Mesenchymal stem cell (in vitro differentiated cells and primary cell): ENCODE measurements around the gene SVEP1.

Source experiments
- DNase-seq: peaks from one replicate; pipeline ENCODE4 v3.0.0-alpha.2; 2013
- H2AFZ ChIP-seq: one replicate; pipeline ENCODE4 v1.6.1; 2013; ENCODE audit warnings: low read depth, mild to moderate bottlenecking, control low read depth, inconsistent platforms, low read length, moderate library complexity
- H2AK5ac ChIP-seq: 2 replicates; pipeline ENCODE4 v1.6.1; 2013; ENCODE audit warnings: low read length, moderate library complexity, mild to moderate bottlenecking, inconsistent platforms; ENCODE audit not compliant: severe bottlenecking
- H2BK120ac ChIP-seq: one replicate; pipeline ENCODE4 v1.6.1; 2013; ENCODE audit warnings: low read depth, mild to moderate bottlenecking, inconsistent platforms, low read length, moderate library complexity
- H2BK12ac ChIP-seq, 2 experiments: one replicate each; pipeline ENCODE4 v1.6.1; 2013; ENCODE audit warnings: inconsistent platforms in 2 of 2, low read length in 2 of 2, mild to moderate bottlenecking in 2 of 2, moderate library complexity in 2 of 2, control low read depth in 1 of 2
- H2BK15ac ChIP-seq: one replicate; pipeline ENCODE4 v1.6.1; 2013; ENCODE audit warnings: mild to moderate bottlenecking, low read depth, inconsistent platforms; ENCODE audit not compliant: poor library complexity, severe bottlenecking
- H2BK5ac ChIP-seq: 2 replicates; pipeline ENCODE4 v1.6.1; 2013; ENCODE audit warnings: low read depth, mild to moderate bottlenecking, low read length, control low read depth, inconsistent platforms; ENCODE audit not compliant: poor library complexity, severe bottlenecking
- H3K14ac ChIP-seq, 2 experiments: one replicate each; pipeline ENCODE4 v1.6.1; 2013; ENCODE audit warnings: inconsistent platforms in 2 of 2, low read length in 2 of 2, control low read depth in 1 of 2, mild to moderate bottlenecking in 1 of 2, moderate library complexity in 1 of 2
- H3K18ac ChIP-seq, 2 experiments: one replicate each; pipeline ENCODE4 v1.6.1; 2013; ENCODE audit warnings: inconsistent platforms in 2 of 2, low read length in 2 of 2, control low read depth in 1 of 2, low read depth in 1 of 2, mild to moderate bottlenecking in 1 of 2
- H3K23ac ChIP-seq, 2 experiments: one replicate each; pipeline ENCODE4 v1.6.1; 2013; ENCODE audit warnings: inconsistent platforms in 2 of 2, low read length in 2 of 2, mild to moderate bottlenecking in 2 of 2, moderate library complexity in 2 of 2, control low read depth in 1 of 2
- H3K27ac ChIP-seq: 2 replicates; pipeline ENCODE4 v1.5.1; 2013; ENCODE audit warnings: mild to moderate bottlenecking, moderate library complexity, low read length, control low read depth, inconsistent platforms; ENCODE audit not compliant: poor library complexity, severe bottlenecking
- H3K27me3 ChIP-seq, 2 experiments: 2 replicates each; pipeline versions ENCODE4 v1.6.1 to v1.7.0; 2013; ENCODE audit warnings: low read length in 2 of 2, mild to moderate bottlenecking in 2 of 2, moderate library complexity in 2 of 2, control low read depth in 1 of 2, inconsistent platforms in 1 of 2; ENCODE audit not compliant: control insufficient read depth in 1 of 2, insufficient read depth in 1 of 2
- H3K36me3 ChIP-seq, 2 experiments: 2 replicates each; pipeline versions ENCODE4 v1.6.1 to v1.7.0; 2013; ENCODE audit warnings: low read length in 2 of 2, control low read depth in 1 of 2, inconsistent platforms in 1 of 2, low read depth in 1 of 2, mild to moderate bottlenecking in 1 of 2; ENCODE audit not compliant: insufficient read depth in 2 of 2, control insufficient read depth in 1 of 2
- H3K4ac ChIP-seq, 2 experiments: one replicate each; pipeline ENCODE4 v1.6.1; 2013; ENCODE audit warnings: inconsistent platforms in 2 of 2, low read length in 2 of 2, mild to moderate bottlenecking in 2 of 2, moderate library complexity in 2 of 2, control low read depth in 1 of 2, low read depth in 1 of 2
- H3K4me1 ChIP-seq: 2 replicates; pipeline ENCODE4 v1.6.1; 2013; ENCODE audit warnings: low read depth, low read length, control low read depth; ENCODE audit not compliant: control insufficient read depth, insufficient read depth
- H3K4me2 ChIP-seq: 2 replicates; pipeline ENCODE4 v1.6.1; 2013; ENCODE audit warnings: low read length, mild to moderate bottlenecking, inconsistent platforms; ENCODE audit not compliant: poor library complexity, severe bottlenecking
- H3K4me3 ChIP-seq, 2 experiments: 2 replicates each; pipeline versions ENCODE4 v1.5.1 to v1.7.0; 2013; ENCODE audit warnings: low read length in 2 of 2, mild to moderate bottlenecking in 2 of 2, control low read depth in 1 of 2, low read depth in 1 of 2; ENCODE audit not compliant: insufficient read depth in 1 of 2
- H3K79me1 ChIP-seq: replicated peaks from 2 replicates; pipeline ENCODE4 v1.6.1; 2013; ENCODE audit warnings: mild to moderate bottlenecking, control low read depth, low read length, inconsistent platforms; ENCODE audit not compliant: poor library complexity, severe bottlenecking
- H3K9ac ChIP-seq: 2 replicates; pipeline ENCODE4 v1.7.0; 2013; ENCODE audit warnings: mild to moderate bottlenecking, low read length, moderate library complexity
- H3K9me3 ChIP-seq: 2 replicates; pipeline ENCODE4 v1.7.0; 2013; ENCODE audit warnings: mild to moderate bottlenecking, low read length; ENCODE audit not compliant: control insufficient read depth
- H4K8ac ChIP-seq: one replicate; pipeline ENCODE4 v1.6.1; 2013; ENCODE audit warnings: inconsistent platforms, mild to moderate bottlenecking, low read length, moderate library complexity
- H4K91ac ChIP-seq: one replicate; pipeline ENCODE4 v1.6.1; 2013; ENCODE audit warnings: mild to moderate bottlenecking, low read length, inconsistent platforms
- WGBS: methylation state at CpG from one replicate; pipeline ENCODE4 v1.1.7; 2013; ENCODE audit warnings: mixed read lengths; 5-methylcytosine and 5-hydroxymethylcytosine counted together

SVEP1 gene

GRCh38 chr9:110440796-110441195, 138.7 kb downstream of the SVEP1 start:
- H3K36me3 ChIP-seq, result peaks cover 0 to 14% of the 10 kb centered on the region in 2 experiments
- no peak overlapping the region for H2BK120ac ChIP-seq
- H3K4me3 ChIP-seq, result no peak overlapping the region
- no peak overlapping the region for H2AFZ ChIP-seq
- H3K18ac ChIP-seq, result peak overlapping the region; percentile 1 to 14
- no peak for DNase-seq
- H3K23ac ChIP-seq, result peak overlapping the region in 1 of 2 experiments; percentile 70
- H3K4ac ChIP-seq, result peak overlapping the region in 1 of 2 experiments; percentile 87
- H2AK5ac ChIP-seq, result no peak overlapping the region
- no CpG with 5 or more reads among the region's 3 CpGs for WGBS
- no peak overlapping the region for H3K27ac ChIP-seq
- no peak overlapping the region for H2BK5ac ChIP-seq
- H4K91ac ChIP-seq, result no peak overlapping the region
- no peaks in the 10 kb centered on the region for H3K27me3 ChIP-seq
- no peak overlapping the region for H2BK15ac ChIP-seq
- no peak overlapping the region for H3K4me2 ChIP-seq
- H3K79me1 ChIP-seq, result no peaks in the 10 kb centered on the region
- peaks cover 8% of the 10 kb centered on the region for H3K9me3 ChIP-seq
- H2BK12ac ChIP-seq, result peak overlapping the region; percentile 49 to 85
- H3K9ac ChIP-seq, result peak overlapping the region; percentile 23
- H3K14ac ChIP-seq, result peak overlapping the region in 1 of 2 experiments; percentile 85
- no peaks in the 10 kb centered on the region for H3K4me1 ChIP-seq
- H4K8ac ChIP-seq, result no peak overlapping the region

GRCh38 chr9:110440172-110440571, 139.4 kb downstream of the SVEP1 start:
- no peak overlapping the region for H2BK5ac ChIP-seq
- peak overlapping the region; percentile 23 for H3K9ac ChIP-seq
- H3K4ac ChIP-seq, result no peak overlapping the region
- no peak overlapping the region for H3K18ac ChIP-seq
- no peak overlapping the region for H2BK12ac ChIP-seq
- no peak overlapping the region for H3K4me2 ChIP-seq
- peaks cover 0 to 9% of the 10 kb centered on the region in 2 experiments for H3K36me3 ChIP-seq
- no peak overlapping the region for H2BK120ac ChIP-seq
- H4K8ac ChIP-seq, result peak overlapping the region; percentile 33
- no peak overlapping the region for H2AFZ ChIP-seq
- peak overlapping the region; percentile 12 for H3K27ac ChIP-seq
- H3K27me3 ChIP-seq, result no peaks in the 10 kb centered on the region
- H4K91ac ChIP-seq, result no peak overlapping the region
- no peak overlapping the region for H3K14ac ChIP-seq
- H3K4me3 ChIP-seq, result no peak overlapping the region
- 10% methylated on average over 4 of the region's 4 CpGs for WGBS
- no peak overlapping the region for H2AK5ac ChIP-seq
- peak; percentile 90 for DNase-seq
- no peak overlapping the region for H3K23ac ChIP-seq
- H3K9me3 ChIP-seq, result peaks cover 1% of the 10 kb centered on the region
- H2BK15ac ChIP-seq, result no peak overlapping the region
- H3K79me1 ChIP-seq, result no peaks in the 10 kb centered on the region
- no peaks in the 10 kb centered on the region for H3K4me1 ChIP-seq

GRCh38 chr9:110432253-110432652, 147.3 kb downstream of the SVEP1 start:
- 73% methylated on average over 3 of the region's 3 CpGs for WGBS

GRCh38 chr9:110429453-110429852, 150.1 kb downstream of the SVEP1 start:
- Histone ChIP-seq H3K36me3 (peaks cover 0 to 63% of the 10 kb centered on the region in 2 experiments), H2BK5ac (no peak overlapping the region), H3K4me1 (no peaks in the 10 kb centered on the region), H3K14ac (no peak overlapping the region), H3K9ac (no peak overlapping the region), H3K4me2 (no peak overlapping the region), H3K27ac (no peak overlapping the region), H2AFZ (no peak overlapping the region), H3K4ac (no peak overlapping the region), H3K4me3 (no peak overlapping the region), H3K23ac (no peak overlapping the region), H4K91ac (no peak overlapping the region), H2BK12ac (no peak overlapping the region), H2BK120ac (no peak overlapping the region), H2AK5ac (no peak overlapping the region), H4K8ac (no peak overlapping the region), H3K9me3 (no peaks in the 10 kb centered on the region), H3K27me3 (no peaks in the 10 kb centered on the region), H3K79me1 (no peaks in the 10 kb centered on the region), H3K18ac (no peak overlapping the region), H2BK15ac (no peak overlapping the region)
- DNase-seq, result no peak
- 85% methylated on average over 1 of the region's 1 CpG for WGBS

More at GRCh38 chr9:110432253-110432652, 147.3 kb downstream of the SVEP1 start:
- Histone ChIP-seq H2BK15ac (no peak overlapping the region), H3K18ac (no peak overlapping the region), H2BK120ac (no peak overlapping the region), H3K4me2 (no peak overlapping the region), H3K4me1 (no peaks in the 10 kb centered on the region), H2BK12ac (no peak overlapping the region), H3K23ac (no peak overlapping the region), H2BK5ac (no peak overlapping the region), H3K36me3 (peaks cover 0 to 57% of the 10 kb centered on the region in 2 experiments), H3K9ac (no peak overlapping the region), H3K27ac (no peak overlapping the region), H4K8ac (peak overlapping the region; percentile 14), H2AFZ (no peak overlapping the region), H2AK5ac (no peak overlapping the region), H3K79me1 (no peaks in the 10 kb centered on the region), H3K4me3 (no peak overlapping the region), H3K27me3 (no peaks in the 10 kb centered on the region), H3K4ac (no peak overlapping the region), H4K91ac (no peak overlapping the region), H3K14ac (no peak overlapping the region), H3K9me3 (no peaks in the 10 kb centered on the region)
- peak; percentile 15 for DNase-seq
